HS-27A (cell line): ENCODE results near the gene S100A10.

ENCODE experiments used
- DNase-seq: peaks from one replicate; pipeline ENCODE4 v3.0.0-alpha.2; 2012; ENCODE audit warnings: low read depth, missing footprints

Gene S100A10

DNA sequence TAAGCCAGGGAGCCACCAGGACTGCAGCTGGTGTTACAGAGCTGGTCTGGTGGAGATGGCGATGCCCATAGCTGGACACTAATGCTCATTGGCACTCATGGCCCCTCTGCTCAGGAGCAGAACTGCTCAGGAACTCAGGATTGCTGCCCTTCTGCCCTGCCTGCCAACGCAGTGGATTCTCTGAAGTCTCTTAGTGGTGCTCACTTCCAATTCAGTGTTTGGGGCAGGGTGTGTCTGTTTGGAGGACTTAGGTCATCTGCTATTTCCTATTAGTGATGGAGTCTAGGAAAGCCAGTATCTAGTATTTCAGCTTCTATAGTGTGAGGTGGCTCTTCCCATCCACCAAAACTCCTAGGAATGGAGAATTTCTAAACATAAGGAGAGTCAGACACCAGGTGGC is 29.1 kb downstream of the S100A10 start:
- DNase-seq, result no peak

DNA sequence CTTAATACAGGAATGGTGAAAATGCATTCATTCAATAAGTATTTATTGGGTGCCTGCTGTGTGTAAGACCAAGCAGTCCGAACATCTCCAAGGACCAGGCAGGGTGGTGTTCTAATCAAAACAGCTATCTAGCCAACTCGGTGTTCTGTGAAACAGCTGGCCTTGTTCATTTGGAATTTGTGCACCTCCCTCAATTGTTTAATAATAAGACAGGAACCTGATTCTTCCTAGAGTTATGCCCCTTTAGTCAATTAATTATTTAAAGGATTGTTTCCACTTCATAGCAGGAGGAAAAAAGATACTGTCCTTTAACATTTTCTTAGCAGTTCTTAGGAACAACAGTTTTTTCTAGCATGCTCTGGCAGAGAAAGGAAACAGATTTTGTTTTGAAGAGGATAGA is 30.4 kb downstream of the S100A10 start:
- no peak for DNase-seq

DNA sequence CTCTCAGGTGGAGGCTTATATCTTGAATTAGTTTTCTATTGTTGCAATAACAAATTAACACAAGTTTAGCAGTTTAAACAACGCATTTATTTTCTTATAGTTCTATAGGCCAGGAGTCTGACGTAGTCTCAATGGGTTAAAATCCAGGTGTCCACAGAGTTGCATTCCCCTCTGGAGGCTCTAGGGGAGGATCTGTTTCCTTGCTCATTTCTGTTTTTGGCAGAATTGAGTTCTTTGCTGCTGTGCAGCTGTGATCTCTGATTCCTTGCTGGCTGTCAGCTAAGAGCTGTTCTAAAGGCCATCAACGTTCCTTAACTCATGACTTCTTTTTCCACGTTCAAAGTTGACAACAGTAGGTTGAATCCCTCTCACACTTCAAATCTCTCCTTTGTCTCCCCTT is 31.8 kb downstream of the S100A10 start:
- no peak for DNase-seq

DNA sequence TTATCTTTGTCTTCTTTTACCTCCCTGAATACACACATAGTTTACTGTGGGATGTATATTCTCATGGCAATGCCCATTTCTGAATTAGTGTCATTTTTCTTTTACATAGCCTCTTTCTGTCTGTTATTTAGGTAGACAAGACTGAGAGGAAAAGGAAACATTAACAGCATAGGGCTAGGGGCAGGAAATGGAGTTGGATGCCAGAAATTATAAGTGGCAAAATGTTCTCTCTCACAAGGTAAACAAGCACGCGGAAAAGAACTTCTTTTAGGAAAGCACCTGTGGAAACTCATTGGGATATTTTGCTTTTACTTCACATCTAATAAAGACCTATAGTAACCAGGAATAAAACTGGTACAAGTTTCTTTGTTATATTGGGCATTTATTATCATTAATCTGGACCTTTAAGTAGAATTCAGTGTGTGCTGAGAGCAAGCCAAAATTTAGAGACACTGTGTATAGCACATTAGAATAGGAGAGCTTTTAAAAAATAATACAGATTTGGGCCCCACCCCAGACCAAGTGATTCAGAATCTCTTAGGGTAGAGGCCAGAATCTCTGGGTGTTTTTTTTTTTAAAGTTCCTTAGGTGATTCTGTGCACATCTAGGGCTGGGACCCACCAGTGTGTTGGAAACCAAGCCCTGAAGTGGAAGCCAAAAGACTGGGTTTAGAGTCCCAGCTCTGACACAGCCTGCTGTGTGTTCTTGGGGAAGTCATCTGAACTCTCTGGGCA is 32.7 kb downstream of the S100A10 start:
- no peak for DNase-seq

DNA sequence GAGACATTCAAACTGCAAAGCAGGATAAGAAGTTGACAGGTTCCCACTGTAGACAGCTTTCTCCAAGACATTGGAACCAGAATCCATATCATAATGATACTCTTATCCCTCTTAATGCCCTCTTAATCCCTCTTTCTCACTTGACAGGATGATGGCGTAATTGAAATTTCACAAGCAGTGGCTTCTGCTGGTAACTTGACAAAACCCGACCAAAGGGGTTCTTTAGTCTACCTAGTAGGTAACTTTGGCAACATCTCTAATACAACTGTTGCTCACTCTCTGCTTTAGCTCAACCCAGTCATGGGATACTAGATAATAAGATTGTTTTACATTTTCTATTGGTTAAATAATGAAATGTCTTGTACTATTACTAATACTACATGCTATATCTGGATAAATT is 34.7 kb downstream of the S100A10 start:
- DNase-seq, result no peak

DNA sequence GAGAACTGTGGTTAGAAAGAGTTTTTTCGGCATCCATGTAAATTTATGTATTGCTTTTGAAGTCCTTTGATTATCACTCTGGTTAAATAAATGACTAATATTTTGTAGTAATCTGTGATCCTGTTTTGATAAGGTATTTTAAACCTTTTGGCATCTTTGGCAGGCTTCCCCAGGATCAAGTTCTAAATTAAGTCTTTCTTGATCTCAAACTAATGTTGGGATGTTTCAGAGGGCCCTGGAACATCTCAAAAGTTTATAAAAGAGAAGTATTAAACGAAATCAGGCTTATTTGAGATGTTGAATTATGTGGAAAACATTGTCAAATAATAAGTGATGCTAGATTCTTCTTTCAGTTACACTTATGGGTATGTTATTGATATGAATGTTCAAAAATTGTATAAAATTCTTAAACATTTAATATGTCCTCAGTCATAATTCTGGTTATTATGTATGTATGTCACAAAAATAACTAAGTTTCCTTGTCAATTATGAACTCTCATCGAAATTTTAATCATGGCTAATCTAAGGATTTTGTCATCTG is 36.6 kb downstream of the S100A10 start:
- no peak for DNase-seq

DNA sequence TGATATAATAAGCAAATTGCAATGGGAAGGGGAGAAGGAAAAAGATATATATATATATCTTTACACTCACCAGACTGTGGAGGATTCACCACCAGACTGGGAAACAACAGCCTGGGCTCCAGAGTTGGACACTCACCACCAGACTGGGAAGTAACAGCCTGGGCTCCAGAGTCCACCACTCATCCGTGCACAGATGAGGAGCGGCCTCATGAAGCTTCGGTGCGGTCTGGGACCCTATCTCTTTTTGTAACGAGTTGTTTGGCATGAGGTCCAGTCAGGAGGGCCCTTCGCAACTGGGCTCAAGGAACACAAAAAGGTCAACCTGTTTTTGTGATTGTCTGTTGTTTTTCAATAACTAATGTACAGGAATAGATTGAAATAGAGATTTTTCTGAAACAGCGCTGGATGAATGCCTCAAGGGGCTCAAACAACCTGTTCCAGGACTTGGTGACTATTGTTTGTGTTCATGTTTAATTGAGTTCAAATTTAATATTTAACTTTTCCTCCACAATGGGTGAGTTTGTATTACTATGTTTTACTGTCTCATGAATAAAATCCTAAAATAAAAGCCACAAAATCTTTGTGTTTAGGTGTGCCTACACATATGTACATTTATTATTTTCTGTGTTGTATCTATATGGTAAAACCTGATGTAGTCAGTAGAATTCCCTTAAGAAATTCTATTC is 40.1 kb downstream of the S100A10 start:
- DNase-seq, result no peak

DNA sequence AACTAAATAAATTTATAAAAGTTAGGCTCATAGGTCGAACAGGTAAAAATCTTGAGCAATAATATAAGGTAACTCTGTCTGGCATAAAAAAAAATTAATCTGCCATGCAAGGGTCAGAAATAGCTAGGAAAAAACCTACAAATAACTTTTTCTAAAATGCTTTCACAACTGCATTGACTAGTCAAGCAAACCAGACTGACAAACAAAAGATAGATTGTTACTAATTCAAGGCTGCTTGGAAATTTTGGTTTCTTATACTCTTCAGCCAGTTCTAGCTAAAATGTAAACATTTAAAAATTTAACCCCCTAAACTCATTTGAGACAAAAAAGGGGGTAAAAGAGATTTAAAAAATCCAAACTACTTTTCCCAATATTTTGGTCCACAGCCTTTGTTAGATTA is 40.8 kb downstream of the S100A10 start:
- no peak for DNase-seq

DNA sequence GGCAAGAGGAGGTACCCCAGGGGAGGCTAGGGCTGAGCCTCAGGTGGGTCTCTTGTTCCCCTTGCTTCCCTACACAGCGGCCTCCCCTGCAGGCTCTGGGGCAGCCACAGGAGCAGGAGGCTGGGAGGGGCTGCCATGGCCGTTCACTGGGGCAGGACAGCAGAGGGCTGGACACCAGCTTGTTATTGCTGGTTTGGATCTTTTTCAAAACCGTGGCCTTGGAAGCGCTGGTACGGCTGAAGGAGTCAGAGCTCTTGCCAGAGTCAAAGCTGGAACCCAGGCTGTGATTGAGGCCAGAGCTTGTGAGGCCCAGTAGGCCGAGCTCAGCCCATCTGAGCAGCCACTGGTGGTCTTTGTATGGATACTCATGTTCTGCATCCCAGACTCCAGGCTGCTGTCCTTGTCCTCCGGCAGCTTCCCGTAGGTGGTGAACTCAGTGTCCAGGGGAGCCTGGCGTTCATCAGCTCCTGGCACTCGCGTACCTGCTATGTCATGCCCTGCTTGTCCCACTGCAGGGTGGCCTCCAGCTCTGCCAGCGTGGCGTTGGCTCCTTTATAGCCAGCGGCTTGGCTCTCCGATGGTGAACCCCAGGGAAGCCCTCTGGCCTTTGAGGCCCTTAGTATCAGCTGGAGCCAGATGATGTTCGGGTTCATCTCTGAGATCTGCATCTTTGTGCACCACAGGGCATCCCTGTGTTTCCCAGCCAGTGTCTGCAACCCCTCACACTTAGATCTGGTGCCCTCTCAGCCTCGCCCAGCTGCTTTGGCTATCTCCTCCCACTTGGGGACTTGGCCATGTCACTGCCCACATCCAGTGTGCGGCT is 44.1 kb downstream of the S100A10 start:
- no peak for DNase-seq

DNA sequence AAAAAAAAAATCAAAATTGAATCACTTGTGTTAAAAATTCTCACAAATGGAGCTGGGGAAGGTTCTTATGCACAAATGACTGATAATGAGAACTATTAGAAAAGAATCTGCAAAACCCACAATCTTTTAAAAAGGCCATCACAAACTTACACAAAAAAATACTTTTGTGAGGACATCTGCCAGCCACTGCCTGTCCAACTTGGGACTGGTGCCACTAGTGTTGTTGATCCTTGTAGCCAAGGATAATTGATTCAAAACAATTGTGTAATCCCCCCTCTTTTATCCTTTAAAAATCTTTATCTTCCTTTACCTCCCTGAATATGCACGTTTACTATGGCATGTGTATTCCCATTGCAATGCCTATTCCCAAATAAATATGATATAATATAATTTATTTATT is 45.2 kb downstream of the S100A10 start:
- DNase-seq, result no peak

DNA sequence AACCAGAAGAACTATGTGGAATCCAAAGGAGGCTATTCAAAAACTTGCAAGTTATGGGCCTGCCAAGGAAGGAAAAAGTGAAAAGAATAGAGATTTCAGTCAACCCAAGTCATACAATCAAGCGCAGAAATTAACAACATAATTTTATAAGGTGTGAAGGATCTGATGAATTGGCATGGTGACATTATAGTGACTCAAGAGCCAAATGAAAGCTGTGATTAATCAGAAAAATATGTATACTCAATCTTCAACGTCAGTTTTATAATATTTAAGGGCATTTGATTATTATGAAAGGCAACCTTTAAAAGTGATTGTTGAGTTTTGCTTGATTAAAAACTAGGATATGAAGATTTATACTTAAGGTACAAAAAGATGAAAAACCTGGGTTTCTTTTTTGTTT is 46.5 kb downstream of the S100A10 start:
- no peak for DNase-seq

DNA sequence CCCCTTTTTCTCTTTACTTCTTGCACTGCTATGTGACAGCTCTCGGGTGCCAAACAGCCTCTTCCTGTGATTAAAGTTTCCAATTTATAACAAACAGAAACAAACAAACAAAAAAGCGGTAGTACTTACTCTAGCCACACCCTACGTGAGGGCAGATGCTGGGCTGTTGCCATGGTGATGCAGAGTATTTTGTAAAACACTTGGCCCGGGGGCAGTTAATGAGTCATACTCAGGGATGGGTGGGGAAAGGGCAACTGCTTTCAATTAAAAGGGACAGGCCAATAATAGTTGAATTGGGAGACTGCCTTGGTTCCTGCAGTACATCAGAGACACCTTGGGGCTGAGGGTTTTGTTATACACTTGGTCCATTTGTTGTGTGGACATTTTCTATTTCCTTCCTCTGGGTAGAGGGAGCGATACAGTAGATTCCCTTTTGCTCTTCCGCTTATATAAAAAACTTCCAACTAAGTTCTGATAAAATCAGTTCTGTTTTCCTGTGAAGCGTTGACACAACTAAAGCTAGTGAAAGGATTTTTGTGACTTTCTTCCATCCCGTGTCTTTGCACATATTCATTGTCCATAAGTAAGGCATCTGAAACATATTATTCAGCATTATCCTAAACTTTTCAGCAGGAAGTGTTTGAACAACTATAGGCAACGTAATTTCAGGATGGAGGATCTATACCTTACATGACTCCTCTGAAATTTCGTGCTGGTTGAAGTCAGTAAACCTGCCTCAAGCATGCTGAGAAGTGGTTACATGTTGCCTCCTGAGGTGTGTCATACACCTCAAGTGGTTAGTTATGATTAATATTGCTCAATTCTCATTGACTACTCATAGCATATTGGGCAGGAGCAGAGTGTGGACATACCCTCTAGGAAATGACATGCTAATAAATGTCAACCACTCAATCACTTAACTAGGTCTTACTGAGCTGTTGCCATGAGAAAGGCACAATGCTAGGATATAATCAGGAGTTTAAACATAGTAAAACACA is 47.6 kb downstream of the S100A10 start:
- peak; percentile 82 for DNase-seq

DNA sequence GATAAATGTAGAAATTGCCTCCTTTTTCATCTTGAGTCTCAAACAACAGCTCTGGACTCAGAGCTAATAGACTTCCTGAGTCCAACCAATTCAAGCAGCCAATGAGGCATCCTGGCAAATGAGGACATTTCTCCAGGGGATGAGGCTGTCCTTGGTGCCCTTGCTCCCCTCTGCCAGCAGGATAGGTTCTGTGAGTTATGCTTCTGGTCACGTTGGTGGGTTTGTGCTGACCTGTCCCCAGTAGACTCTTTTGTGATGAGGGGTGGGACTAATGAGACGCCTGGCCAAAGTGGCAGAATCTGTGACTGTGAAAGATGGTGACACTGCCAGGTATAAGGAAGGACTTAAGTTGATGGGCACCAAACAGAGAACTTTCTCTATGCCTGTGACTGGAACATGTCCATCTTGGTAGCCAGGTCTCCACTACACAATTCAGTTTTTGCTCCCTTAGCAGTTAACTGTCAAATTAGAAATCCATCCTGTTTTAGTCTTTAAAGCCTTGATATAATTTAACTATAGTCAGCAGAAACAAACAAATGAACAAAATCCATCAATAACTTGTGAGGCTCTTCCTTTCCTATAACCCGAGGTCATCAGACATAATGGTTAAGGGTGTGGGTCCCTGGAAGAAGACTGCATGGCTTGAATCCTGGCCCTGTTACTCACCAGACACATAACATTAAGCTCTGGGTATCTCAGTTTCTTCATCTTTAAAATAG is 48.6 kb downstream of the S100A10 start:
- no peak for DNase-seq

DNA sequence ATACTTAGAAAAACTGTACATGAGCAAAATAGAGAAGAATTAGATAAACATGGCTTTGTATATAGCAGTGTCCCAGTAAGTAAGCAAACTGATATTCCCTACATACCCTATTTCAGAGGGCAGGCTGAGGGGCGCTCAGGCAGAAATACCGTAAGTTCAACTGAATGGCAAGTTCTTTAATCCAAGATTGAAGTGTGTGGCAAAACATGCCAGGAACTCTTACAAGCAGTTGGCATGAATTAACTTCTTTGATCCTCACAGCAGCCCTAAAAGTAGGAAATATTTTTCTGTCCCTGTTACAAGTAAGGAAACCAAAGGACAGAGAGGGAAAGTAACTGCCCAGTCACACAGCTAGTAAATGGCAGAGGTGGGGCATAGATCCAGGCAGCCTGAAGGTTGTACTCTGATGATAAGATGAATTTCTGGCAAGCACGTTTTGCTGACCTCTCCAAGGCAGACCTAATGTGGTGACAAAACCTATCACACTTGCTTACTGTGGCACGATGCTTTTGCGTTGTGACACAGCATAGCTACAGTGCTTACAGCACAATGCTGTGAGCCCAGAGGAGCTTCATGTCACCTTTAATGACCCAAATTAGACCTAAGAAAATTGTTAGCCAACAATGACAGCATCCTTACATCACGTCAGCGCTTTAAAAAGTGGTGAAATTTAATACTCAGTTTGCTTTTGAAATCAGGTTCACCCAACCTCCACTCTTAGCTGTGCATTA is 49.4 kb downstream of the S100A10 start:
- no peak for DNase-seq

DNA sequence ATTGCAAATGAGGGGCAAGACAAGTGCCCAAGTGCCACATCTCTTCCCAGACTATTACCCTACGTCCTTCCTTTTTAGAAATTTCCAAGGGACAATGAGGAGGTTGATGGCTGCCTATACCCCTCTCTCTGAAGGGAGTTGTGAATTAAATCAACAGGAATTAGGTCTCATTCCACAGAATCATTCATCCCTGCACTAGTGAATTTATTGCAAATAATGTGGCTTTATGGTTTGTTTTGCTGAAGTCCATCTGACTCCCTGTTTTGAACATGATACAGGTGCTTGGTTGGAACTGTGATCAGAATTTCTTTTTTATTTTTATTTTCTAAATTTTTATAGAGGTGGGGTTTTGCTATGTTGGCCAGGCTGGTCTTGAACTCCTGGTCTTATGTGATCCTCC is 50.1 kb downstream of the S100A10 start:
- no peak for DNase-seq

DNA sequence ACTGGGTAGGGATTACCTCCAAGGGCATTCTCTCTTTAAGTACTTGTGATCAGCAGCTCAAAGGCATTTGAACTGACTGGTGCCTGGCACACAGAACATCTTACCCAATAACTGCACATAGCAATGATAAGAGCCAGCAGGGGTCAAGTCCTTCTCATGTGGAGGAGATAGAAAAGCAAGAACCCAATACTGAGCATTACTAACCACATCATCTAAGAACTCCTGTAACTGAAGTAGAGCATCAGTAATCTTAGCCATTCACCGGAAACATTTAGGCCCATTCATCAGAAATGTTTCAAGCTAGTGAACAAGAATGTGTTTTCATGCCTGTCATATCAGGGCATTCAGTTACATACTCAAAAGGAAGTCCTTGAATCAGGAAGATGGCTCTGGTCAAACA is 50.8 kb downstream of the S100A10 start:
- DNase-seq, result no peak

DNA sequence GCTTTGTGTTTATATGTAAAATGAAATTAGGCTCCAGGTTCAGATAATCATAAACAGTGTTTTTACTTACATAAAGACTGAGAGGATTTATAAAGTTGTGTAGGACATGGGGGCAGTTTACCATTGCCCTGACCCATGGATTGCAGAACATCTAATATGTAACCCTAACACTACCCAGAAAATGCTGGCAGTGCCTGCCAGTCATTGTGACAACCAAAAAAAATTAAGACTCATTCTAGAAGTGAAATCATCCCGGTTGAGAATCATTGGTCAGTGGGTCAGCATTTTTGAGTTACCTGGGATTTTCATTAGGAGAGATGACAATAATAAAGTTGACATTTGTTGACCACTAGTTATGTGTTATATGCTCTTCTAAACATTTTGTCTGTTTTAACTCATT is 53.1 kb downstream of the S100A10 start:
- DNase-seq, result no peak

DNA sequence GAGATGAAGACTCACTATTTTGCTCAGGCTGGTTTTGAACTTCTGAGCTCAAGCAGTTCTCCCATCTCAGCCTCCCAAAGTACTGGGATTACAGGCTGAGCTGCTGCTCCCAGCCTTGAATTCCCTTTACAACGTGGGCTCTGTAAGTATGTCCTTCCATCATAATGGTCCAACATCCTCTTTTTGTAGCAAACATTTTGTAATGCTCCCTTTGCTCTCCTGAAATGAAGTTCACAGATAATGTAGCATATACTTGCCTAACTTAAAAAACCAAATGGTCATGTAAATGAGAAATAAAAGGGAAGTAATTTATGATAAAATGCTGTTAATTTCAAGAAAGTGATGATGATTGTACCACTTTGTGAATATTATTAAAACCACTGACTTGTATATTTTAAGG is 53.9 kb downstream of the S100A10 start:
- DNase-seq, result no peak

DNA sequence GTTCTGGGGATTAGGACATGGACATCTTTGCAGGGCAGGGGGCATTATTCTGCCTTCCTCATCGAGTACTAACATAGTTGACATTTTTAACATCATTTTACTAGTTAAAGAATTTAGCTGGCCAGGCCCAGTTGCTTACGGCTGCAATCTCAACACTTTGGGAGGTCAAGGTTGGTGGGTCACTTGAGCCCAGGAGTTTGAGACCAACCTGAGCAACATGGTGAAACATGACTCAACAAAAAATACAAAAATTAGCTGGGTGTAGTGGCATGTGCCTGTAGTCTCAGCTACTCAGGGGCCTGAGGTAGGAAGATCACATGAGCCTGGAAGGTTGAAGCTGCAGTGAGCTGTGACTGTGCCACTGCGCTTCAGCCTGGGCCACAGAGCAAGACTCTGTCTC is 54.5 kb downstream of the S100A10 start:
- DNase-seq, result no peak

DNA sequence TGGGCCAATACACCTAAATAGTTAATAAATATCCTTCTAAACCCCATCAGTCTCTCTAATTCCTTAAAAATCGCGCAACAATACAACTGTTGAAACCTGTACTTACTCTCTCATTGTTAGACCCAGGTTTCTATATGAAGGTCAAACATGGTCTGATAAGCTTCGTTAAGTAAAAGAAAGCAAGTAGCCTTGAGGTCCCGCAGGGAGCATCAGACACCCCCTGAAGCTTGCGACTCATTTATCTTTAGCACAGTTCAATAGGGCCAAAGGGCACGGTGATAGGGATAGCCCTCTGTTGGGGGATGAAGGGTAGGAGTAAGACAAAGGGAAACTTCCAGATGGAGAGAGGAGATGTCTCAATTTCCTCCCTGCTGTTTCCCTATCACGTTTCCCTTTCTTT is 57.0 kb downstream of the S100A10 start:
- DNase-seq, result no peak
